ENCODE data around the gene SFRP2. TPM values are rescaled to one million over a fixed set of nuclear protein-coding genes. Genes with fewer than 3 reads are reported as not detected.

Gene SFRP2
- total and polyA plus RNA-seq, 10 of the 15 experiments (the other 5 are each of a cell fraction or from before 2014, with no cell fraction given): 0.11 to 0.33 (median 0.16) TPM; not detected in 7

GRCh38 chr4:153814789-153815188 lies 25.9 kb upstream of the SFRP2 start:
- POLR2A ChIA-PET: no interaction called here
- RAD21 ChIA-PET (ENCODE audit: unreplicated experiment): no interaction called here
- H3K9me3 ChIP-seq (replicated peaks; ENCODE audit: control insufficient read depth, insufficient read depth, low read length): no peaks in the 10 kb centered on the region
- no peak for DNase-seq (ENCODE audit: low read depth, low spot score)
- SMC1A ChIA-PET (ENCODE audit: uncharacterized antibody, unreplicated experiment): no interaction called here
- TF ChIP-seq RBBP5 (conservative IDR thresholded peaks at IDR 0.05) (no peak), GATAD2B (conservative IDR thresholded peaks at IDR 0.05; ENCODE audit: low read depth) (no peak), ESRRA (IDR thresholded peaks at IDR 0.05; ENCODE audit: low read length) (no peak), NFYB (IDR thresholded peaks at IDR 0.05; ENCODE audit: insufficient read depth, low read depth, low read length) (no peak), RCOR1 (conservative IDR thresholded peaks at IDR 0.05; ENCODE audit: low read depth, low read length) (no peak), EP300 (IDR thresholded peaks at IDR 0.05; ENCODE audit: borderline replicate concordance in 1 of 2, control insufficient read depth in 1 of 2, low read depth in 2 of 2, low read length in 2 of 2) (no peak), SP1 (IDR thresholded peaks at IDR 0.05; ENCODE audit: low read depth, low read length) (no peak), POU2F2 (IDR thresholded peaks at IDR 0.05; ENCODE audit: borderline replicate concordance, low read depth, low read length) (no peak), RB1 (IDR thresholded peaks at IDR 0.05; ENCODE audit: borderline replicate concordance) (no peak), ZZZ3 (IDR thresholded peaks at IDR 0.05; ENCODE audit: control insufficient read depth, insufficient read length, low read depth) (no peak), ZNF217 (IDR thresholded peaks at IDR 0.05) (no peak), NRF1 (conservative IDR thresholded peaks at IDR 0.05; ENCODE audit: low read depth, low read length) (no peak), ZNF274 (IDR thresholded peaks at IDR 0.05; ENCODE audit: insufficient read depth, insufficient read length) (no peak), E2F4 (IDR thresholded peaks at IDR 0.05; ENCODE audit: low read depth, low read length) (no peak), HSF1 (IDR thresholded peaks at IDR 0.05; ENCODE audit: low read depth, low read length) (no peak), CEBPB (IDR thresholded peaks at IDR 0.05; ENCODE audit: borderline replicate concordance in 1 of 2, low read depth in 2 of 2, low read length in 2 of 2) (no peak), IRF3 (IDR thresholded peaks at IDR 0.05) (no peak), KLF5 (IDR thresholded peaks at IDR 0.05; ENCODE audit: partially characterized antibody) (no peak)
- H3K4me1 ChIP-seq (ENCODE audit: control insufficient read depth, insufficient read depth, low read length): no peaks in the 10 kb centered on the region
- H3K36me3 ChIP-seq (ENCODE audit: control insufficient read depth in 2 of 2, insufficient read depth in 2 of 2, low read length in 1 of 2): no peaks in the 10 kb centered on the region
- FAIRE-seq: no peak
- in situ Hi-C loops (cut with MboI): no loop called here
- H3K9ac ChIP-seq (ENCODE audit: control insufficient read depth, insufficient read depth, low read length): no peak overlapping the region
- H3K4me2 ChIP-seq (ENCODE audit: control insufficient read depth, insufficient read depth): no peak overlapping the region
- H3K27me3 ChIP-seq (replicated peaks in 1 of 2; ENCODE audit: control insufficient read depth in 2 of 2, insufficient read depth in 2 of 2, low read length in 1 of 2): no peaks in the 10 kb centered on the region
- H3K79me2 ChIP-seq (ENCODE audit: control insufficient read depth, insufficient read depth, low read length): no peaks in the 10 kb centered on the region
- BruUV-seq (replicated peaks): no TSS peak
- no peak overlapping the region for H3K4me3 ChIP-seq
- no peak overlapping the region for H3K27ac ChIP-seq (ENCODE audit: control insufficient read depth, insufficient read depth)
- 19% methylated on average over 2 of the region's 2 CpGs for WGBS (ENCODE audit: insufficient coverage, insufficient replicate concordance, low lambda C conversion rate, missing lambda C conversion rate)
- H2AFZ ChIP-seq (ENCODE audit: control insufficient read depth, low read depth, low read length): no peak overlapping the region
- intact Hi-C loops (cut with micrococcal nuclease; ENCODE audit: unreplicated experiment): no loop called here
- CTCF ChIA-PET: no interaction called here
- no peak for ATAC-seq
- H4K20me1 ChIP-seq (ENCODE audit: control insufficient read depth, insufficient read depth): no peaks in the 10 kb centered on the region
